Measurements from ENCODE around the gene DSCAML1. TPM values are rescaled to one million over a fixed set of nuclear protein-coding genes. Genes with fewer than 3 reads are reported as not detected.

Gene DSCAML1
- total RNA-seq, 1 donor from 2014 or later, result 2.5 TPM

- Mint-ChIP-seq H3K27me3 (ENCODE audit: low read depth) (peaks cover 52% of the 10 kb centered on the region), H3K4me3 (no peak overlapping the region)
Observed at GRCh38 chr11:117759305-117759704, 37.7 kb downstream of the DSCAML1 start.

GRCh38 chr11:117754030-117754429 lies 43.0 kb downstream of the DSCAML1 start:
- Mint-ChIP-seq H3K4me1 (peaks cover 4% of the 10 kb centered on the region), H3K4me3 (no peak overlapping the region), H3K9me3 (no peaks in the 10 kb centered on the region), H3K36me3 (no peaks in the 10 kb centered on the region), H3K27ac (no peak overlapping the region), H3K27me3 (ENCODE audit: low read depth) (peaks cover 62% of the 10 kb centered on the region)
- DNase-seq (ENCODE audit: low spot score in 2 of 2, unreplicated experiment in 2 of 2), result no peak
- no peak for TF ChIP-seq CTCF (IDR thresholded peaks at IDR 0.05; ENCODE audit: unreplicated experiment)

More at GRCh38 chr11:117759305-117759704, 37.7 kb downstream of the DSCAML1 start:
- H3K36me3 Mint-ChIP-seq, result no peaks in the 10 kb centered on the region
- TF ChIP-seq CTCF (IDR thresholded peaks at IDR 0.05; ENCODE audit: unreplicated experiment), result no peak
- no peaks in the 10 kb centered on the region for H3K4me1 Mint-ChIP-seq
- DNase-seq (ENCODE audit: low spot score in 2 of 2, unreplicated experiment in 2 of 2), result no peak
- no peak overlapping the region for H3K27ac Mint-ChIP-seq
- no peaks in the 10 kb centered on the region for H3K9me3 Mint-ChIP-seq

- Mint-ChIP-seq H3K36me3 (no peaks in the 10 kb centered on the region), H3K27ac (no peak overlapping the region), H3K27me3 (ENCODE audit: low read depth) (peaks cover 67% of the 10 kb centered on the region), H3K4me3 (no peak overlapping the region), H3K9me3 (no peaks in the 10 kb centered on the region), H3K4me1 (peaks cover 4% of the 10 kb centered on the region)
- DNase-seq (ENCODE audit: low spot score in 2 of 2, unreplicated experiment in 2 of 2), result no peak
- TF ChIP-seq CTCF (IDR thresholded peaks at IDR 0.05; ENCODE audit: unreplicated experiment), result no peak
Observed at GRCh38 chr11:117752721-117753237, 44.2 kb downstream of the DSCAML1 start.

GRCh38 chr11:117752071-117752470 lies 44.9 kb downstream of the DSCAML1 start:
- no peak for TF ChIP-seq CTCF (IDR thresholded peaks at IDR 0.05; ENCODE audit: unreplicated experiment)
- DNase-seq (ENCODE audit: low spot score in 2 of 2, unreplicated experiment in 2 of 2), result no peak
- no peaks in the 10 kb centered on the region for H3K9me3 Mint-ChIP-seq
- peaks cover 66% of the 10 kb centered on the region for H3K27me3 Mint-ChIP-seq (ENCODE audit: low read depth)
- no peaks in the 10 kb centered on the region for H3K36me3 Mint-ChIP-seq
- H3K27ac Mint-ChIP-seq, result no peak overlapping the region
- H3K4me3 Mint-ChIP-seq, result no peak overlapping the region
- peaks cover 4% of the 10 kb centered on the region for H3K4me1 Mint-ChIP-seq

GRCh38 chr11:117750916-117751662 lies 45.9 kb downstream of the DSCAML1 start:
- H3K9me3 Mint-ChIP-seq, result no peaks in the 10 kb centered on the region
- H3K27ac Mint-ChIP-seq, result no peak overlapping the region
- H3K36me3 Mint-ChIP-seq, result no peaks in the 10 kb centered on the region
- TF ChIP-seq CTCF (IDR thresholded peaks at IDR 0.05; ENCODE audit: unreplicated experiment), result no peak
- peaks cover 4% of the 10 kb centered on the region for H3K4me1 Mint-ChIP-seq
- H3K27me3 Mint-ChIP-seq (ENCODE audit: low read depth), result peaks cover 61% of the 10 kb centered on the region
- no peak overlapping the region for H3K4me3 Mint-ChIP-seq
- no peak for DNase-seq (ENCODE audit: low spot score in 2 of 2, unreplicated experiment in 2 of 2)
